ENCODE results near the gene UROD.

Gene UROD

DNA sequence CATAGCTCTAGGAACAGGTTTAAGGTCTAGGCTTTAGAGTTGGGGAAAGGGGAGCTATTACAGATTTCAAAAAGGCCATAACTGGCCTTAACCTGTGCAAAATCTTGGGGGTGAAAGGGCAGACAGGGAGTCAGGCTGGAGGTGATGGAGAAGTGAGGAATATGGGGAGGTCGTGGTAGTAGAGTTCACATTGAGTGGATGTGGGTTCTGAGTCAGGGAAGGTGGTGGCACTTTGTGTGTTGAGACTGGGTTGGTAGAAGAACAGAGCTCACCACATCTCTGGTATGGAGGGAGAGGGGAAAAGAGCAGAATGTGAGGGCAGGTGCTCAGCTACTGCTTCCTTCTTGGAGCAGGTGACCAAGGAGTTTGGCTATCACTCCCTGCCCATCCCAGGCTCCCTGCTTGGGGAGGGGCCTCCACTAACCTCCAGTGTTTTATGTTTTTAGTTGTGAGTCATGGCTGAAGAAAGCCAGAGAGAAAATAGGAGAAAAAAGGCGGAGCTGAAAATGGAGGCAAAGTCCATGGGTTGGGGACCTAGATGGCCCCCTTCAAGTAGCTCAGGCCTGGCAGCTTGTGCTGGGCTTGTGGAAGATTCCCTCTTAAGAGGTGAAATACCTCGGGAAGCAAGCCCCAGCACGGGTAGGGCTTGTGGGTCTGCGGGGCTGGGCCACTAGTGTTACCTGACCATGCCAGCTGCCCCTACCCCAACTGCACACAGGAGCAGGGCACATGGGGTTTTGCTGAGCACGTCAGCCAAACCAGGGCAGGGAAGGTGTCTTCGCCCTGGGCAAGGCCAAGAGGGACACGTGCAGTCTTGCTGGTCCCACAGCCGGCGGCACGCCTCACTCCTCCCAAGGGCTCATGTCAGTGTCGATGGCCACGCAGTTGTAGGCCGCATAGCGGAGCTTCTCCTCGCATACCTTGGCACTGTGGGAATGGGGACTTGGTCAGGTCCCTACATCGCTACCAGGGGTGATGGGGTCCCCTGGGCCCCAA lies 9.1 kb upstream of the UROD start:
- DNase-seq (ENCODE audit: low read depth): no peak
- TF ChIP-seq CTCF (conservative IDR thresholded peaks at IDR 0.05; ENCODE audit: low read depth, low read length): no peak
- no peak overlapping the region for H3K4me3 ChIP-seq (ENCODE audit: low read length)

DNA sequence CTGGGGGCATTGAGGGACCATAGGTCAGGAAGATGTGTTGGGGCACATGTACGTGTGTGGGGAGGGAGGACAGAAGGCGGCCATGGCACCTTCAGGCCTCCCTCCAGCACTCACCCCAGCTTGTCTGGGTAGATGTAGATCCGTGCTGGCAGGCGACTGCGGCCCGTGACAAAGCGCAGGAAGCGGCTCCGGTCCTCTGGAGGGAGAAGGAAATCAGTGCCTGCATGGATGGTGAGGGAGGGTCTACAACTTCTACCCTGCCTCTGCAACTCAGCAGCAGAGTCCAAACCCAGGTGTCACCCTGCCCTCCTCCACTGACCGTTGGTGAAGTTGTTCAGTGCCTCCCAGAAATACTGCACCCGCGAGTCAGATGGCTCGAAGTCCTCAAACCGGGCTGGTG lies 8.3 kb upstream of the UROD start:
- TF ChIP-seq CTCF (conservative IDR thresholded peaks at IDR 0.05; ENCODE audit: low read depth, low read length): no peak
- H3K4me3 ChIP-seq (ENCODE audit: low read length): no peak overlapping the region
- DNase-seq (ENCODE audit: low read depth): no peak

DNA sequence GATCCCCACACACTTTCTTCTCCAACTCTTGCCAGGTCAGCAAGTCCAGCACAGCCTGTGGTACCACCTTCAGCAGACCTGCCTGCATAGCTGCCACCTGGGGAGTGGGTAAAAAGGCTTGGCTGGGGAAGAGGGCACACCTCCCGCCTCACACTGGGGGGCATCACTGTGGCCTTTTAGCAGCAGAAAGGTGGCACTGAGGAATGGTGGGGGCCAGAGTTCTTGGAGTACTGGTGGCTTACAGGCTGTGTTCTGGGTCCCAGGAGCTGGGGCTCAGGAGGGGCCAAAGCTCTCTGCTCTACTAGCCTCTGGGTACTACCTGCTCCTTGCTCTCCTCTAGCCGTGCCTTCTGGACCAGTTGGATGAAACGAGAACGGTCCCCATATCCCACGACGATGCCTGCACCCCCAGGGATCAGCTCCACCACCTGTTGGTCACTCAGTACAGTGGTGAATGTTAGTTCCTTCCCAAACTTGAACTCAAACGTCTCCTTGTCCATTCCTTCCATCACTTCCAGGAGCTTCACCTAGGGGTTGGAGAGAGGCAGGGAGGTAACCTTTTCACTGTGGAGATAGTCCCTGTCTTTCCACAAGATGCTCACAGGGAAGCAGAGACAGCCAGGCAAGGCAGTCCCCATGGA lies 7.7 kb upstream of the UROD start:
- no peak overlapping the region for H3K4me3 ChIP-seq (ENCODE audit: low read length)
- no peak for TF ChIP-seq CTCF (conservative IDR thresholded peaks at IDR 0.05; ENCODE audit: low read depth, low read length)
- DNase-seq (ENCODE audit: low read depth): no peak

GRCh38 chr1:45005761-45006160 lies 6.3 kb upstream of the UROD start:
- no peak for TF ChIP-seq CTCF (conservative IDR thresholded peaks at IDR 0.05; ENCODE audit: low read depth, low read length)
- no peak overlapping the region for H3K4me3 ChIP-seq (ENCODE audit: low read length)
- DNase-seq (ENCODE audit: low read depth): no peak

- no peak overlapping the region for H3K4me3 ChIP-seq (ENCODE audit: low read length)
- no peak for TF ChIP-seq CTCF (conservative IDR thresholded peaks at IDR 0.05; ENCODE audit: low read depth, low read length)
These were observed 4.7 kb upstream of the UROD start for GRCh38 chr1:45007311-45007710.

GRCh38 chr1:45008076-45008475 lies 4.0 kb upstream of the UROD start:
- H3K4me3 ChIP-seq (ENCODE audit: low read length): no peak overlapping the region
- no peak for DNase-seq (ENCODE audit: low read depth)
- TF ChIP-seq CTCF (conservative IDR thresholded peaks at IDR 0.05; ENCODE audit: low read depth, low read length): no peak

More at GRCh38 chr1:45007311-45007710, 4.7 kb upstream of the UROD start:
- no peak for DNase-seq (ENCODE audit: low read depth)
